ENCODE measurements around the gene HSPA6. TPM values are rescaled to one million over a fixed set of nuclear protein-coding genes. Genes with fewer than 3 reads are reported as not detected.
"Not testable (repeated sequence)": the region's sequence is repeated elsewhere in the genome, so short reads cannot be mapped to it uniquely, and the experiment has no call there.

HSPA6 gene
- total and polyA plus RNA-seq, 10 of the 15 experiments (the other 5 are each of a cell fraction or from before 2014, with no cell fraction given), result 0.05 to 8.8 (median 0.66) TPM

DNA sequence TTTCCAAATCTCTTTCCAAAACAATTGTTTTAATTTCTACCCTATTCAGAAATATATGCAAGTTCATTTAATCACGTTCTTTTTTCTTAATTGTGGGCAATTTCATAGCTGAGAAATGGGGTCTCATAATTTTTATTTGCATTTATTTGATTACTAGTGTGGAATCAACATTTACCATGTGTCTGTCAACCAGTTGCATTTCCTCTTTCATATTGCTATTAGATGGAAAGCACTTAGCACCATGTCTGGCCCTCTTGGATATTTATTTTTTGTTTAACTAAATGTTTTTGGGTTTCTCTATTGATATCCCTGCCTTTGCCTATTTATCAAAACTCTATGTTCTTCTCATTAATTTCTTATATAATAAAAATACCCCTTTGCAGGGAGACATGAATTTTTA, 39.2 kb downstream of the HSPA6 start:
- H2AFZ ChIP-seq (ENCODE audit: control insufficient read depth, low read depth, low read length); ATAC-seq; RAD21 ChIA-PET (ENCODE audit: unreplicated experiment); H3K79me2 ChIP-seq (ENCODE audit: control insufficient read depth, insufficient read depth, low read length); intact Hi-C loops (cut with micrococcal nuclease; ENCODE audit: unreplicated experiment); H3K9me3 ChIP-seq (replicated peaks; ENCODE audit: control insufficient read depth, insufficient read depth, low read length); DNase-seq (ENCODE audit: low read depth, low spot score); H3K4me3 ChIP-seq; H3K4me1 ChIP-seq (ENCODE audit: control insufficient read depth, insufficient read depth, low read length); POLR2A ChIA-PET; BruUV-seq (replicated peaks); H3K4me2 ChIP-seq (ENCODE audit: control insufficient read depth, insufficient read depth); H4K20me1 ChIP-seq (ENCODE audit: control insufficient read depth, insufficient read depth); FAIRE-seq; H3K9ac ChIP-seq (ENCODE audit: control insufficient read depth, insufficient read depth, low read length); H3K27me3 ChIP-seq (replicated peaks in 1 of 2; ENCODE audit: control insufficient read depth in 2 of 2, insufficient read depth in 2 of 2, low read length in 1 of 2); H3K27ac ChIP-seq (ENCODE audit: control insufficient read depth, insufficient read depth); H3K36me3 ChIP-seq (ENCODE audit: control insufficient read depth in 2 of 2, insufficient read depth in 2 of 2, low read length in 1 of 2): not testable (repeated sequence)
- ChIA-PET SMC1A (ENCODE audit: uncharacterized antibody, unreplicated experiment) (interaction anchor here (1.6 kb wide), 1 partner anchor 176 kb away, joined by 4 read pairs; no protein-coding TSS in a partner anchor), CTCF (interaction anchor here (0.7 kb wide), 1 partner anchor 175 kb away, joined by 3 read pairs; no protein-coding TSS in a partner anchor)
- WGBS (ENCODE audit: insufficient coverage, insufficient replicate concordance, low lambda C conversion rate, missing lambda C conversion rate), result 0% methylated on average over 1 of the region's 1 CpG
- in situ Hi-C loops (cut with MboI), result loop anchor here (10.0 kb wide), 1 partner anchor 91 kb away; no protein-coding TSS in a partner anchor

DNA sequence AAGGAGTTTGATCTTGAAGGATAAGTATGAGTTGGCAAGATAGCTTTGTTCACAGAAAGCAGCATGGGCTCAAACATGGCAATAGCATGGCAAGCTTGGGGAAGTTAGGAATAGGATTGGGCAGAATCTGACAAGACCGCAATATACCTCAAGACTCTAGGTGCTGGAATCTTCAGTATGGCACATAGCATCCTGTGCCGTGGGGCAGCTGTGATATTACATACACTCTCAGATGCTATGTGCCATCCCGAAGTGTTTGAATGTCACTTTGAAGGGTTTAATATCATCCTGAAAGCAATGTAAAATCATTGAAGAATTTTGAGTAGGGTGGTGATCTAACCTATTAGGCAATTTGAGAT, 42.2 kb downstream of the HSPA6 start:
- H3K27me3 ChIP-seq (replicated peaks in 1 of 2; ENCODE audit: control insufficient read depth in 2 of 2, insufficient read depth in 2 of 2, low read length in 1 of 2); H4K20me1 ChIP-seq (ENCODE audit: control insufficient read depth, insufficient read depth); H3K4me3 ChIP-seq; POLR2A ChIA-PET; H2AFZ ChIP-seq (ENCODE audit: control insufficient read depth, low read depth, low read length); H3K27ac ChIP-seq (ENCODE audit: control insufficient read depth, insufficient read depth); BruUV-seq (replicated peaks); H3K9me3 ChIP-seq (replicated peaks; ENCODE audit: control insufficient read depth, insufficient read depth, low read length); H3K4me1 ChIP-seq (ENCODE audit: control insufficient read depth, insufficient read depth, low read length); H3K9ac ChIP-seq (ENCODE audit: control insufficient read depth, insufficient read depth, low read length); RAD21 ChIA-PET (ENCODE audit: unreplicated experiment); DNase-seq (ENCODE audit: low read depth, low spot score); H3K36me3 ChIP-seq (ENCODE audit: control insufficient read depth in 2 of 2, insufficient read depth in 2 of 2, low read length in 1 of 2); H3K79me2 ChIP-seq (ENCODE audit: control insufficient read depth, insufficient read depth, low read length); H3K4me2 ChIP-seq (ENCODE audit: control insufficient read depth, insufficient read depth); FAIRE-seq: not testable (repeated sequence)
- ChIA-PET CTCF (interaction anchor here (0.7 to 1.1 kb wide), 4 partner anchors 71 to 175 kb away, joined by 3 to 7 read pairs (median 3); no protein-coding TSS in a partner anchor), SMC1A (ENCODE audit: uncharacterized antibody, unreplicated experiment) (interaction anchor here (0.8 kb wide), 1 partner anchor 171 kb away, joined by 5 read pairs; no protein-coding TSS in a partner anchor)
- WGBS (ENCODE audit: insufficient coverage, insufficient replicate concordance, low lambda C conversion rate, missing lambda C conversion rate), result 100% methylated on average over 1 of the region's 3 CpGs
- intact Hi-C loops (cut with micrococcal nuclease; ENCODE audit: unreplicated experiment), result loop anchor here (5.0 kb wide), 2 partner anchors 81 to 171 kb away; no protein-coding TSS in a partner anchor
- ATAC-seq, result peak; percentile 35
- in situ Hi-C loops (cut with MboI), result loop anchor here (10.0 kb wide), 1 partner anchor 88 kb away; no protein-coding TSS in a partner anchor

DNA sequence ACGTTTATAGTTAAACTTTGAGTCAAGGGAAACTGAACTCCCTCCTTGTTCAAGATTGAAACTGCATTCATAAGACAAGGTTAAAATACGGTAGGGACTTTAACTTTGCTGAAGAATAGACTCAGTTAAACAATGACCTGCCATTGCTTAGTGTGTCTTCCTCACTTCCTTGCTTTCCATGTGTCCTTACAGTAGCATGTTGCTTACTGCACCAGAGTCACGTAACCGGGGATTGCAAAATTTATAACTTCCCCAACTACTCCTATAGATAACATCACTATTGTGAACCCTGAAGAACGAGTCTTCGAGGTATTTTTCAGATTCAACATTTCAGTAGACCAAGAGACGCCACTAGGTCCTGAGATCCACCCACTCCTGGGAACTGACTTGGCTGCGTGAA, 47.4 kb downstream of the HSPA6 start:
- peak; percentile 82 for ATAC-seq
- CTCF ChIA-PET; intact Hi-C loops (cut with micrococcal nuclease; ENCODE audit: unreplicated experiment); BruUV-seq (replicated peaks); H3K27ac ChIP-seq (ENCODE audit: control insufficient read depth, insufficient read depth); SMC1A ChIA-PET (ENCODE audit: uncharacterized antibody, unreplicated experiment); RAD21 ChIA-PET (ENCODE audit: unreplicated experiment); H3K36me3 ChIP-seq (ENCODE audit: control insufficient read depth in 2 of 2, insufficient read depth in 2 of 2, low read length in 1 of 2); H2AFZ ChIP-seq (ENCODE audit: control insufficient read depth, low read depth, low read length); in situ Hi-C loops (cut with MboI); H3K4me1 ChIP-seq (ENCODE audit: control insufficient read depth, insufficient read depth, low read length); DNase-seq (ENCODE audit: low read depth, low spot score); H3K4me3 ChIP-seq; POLR2A ChIA-PET; H4K20me1 ChIP-seq (ENCODE audit: control insufficient read depth, insufficient read depth); H3K9ac ChIP-seq (ENCODE audit: control insufficient read depth, insufficient read depth, low read length); H3K9me3 ChIP-seq (replicated peaks; ENCODE audit: control insufficient read depth, insufficient read depth, low read length); H3K27me3 ChIP-seq (replicated peaks in 1 of 2; ENCODE audit: control insufficient read depth in 2 of 2, insufficient read depth in 2 of 2, low read length in 1 of 2); H3K4me2 ChIP-seq (ENCODE audit: control insufficient read depth, insufficient read depth); H3K79me2 ChIP-seq (ENCODE audit: control insufficient read depth, insufficient read depth, low read length): not testable (repeated sequence)
- 33% methylated on average over 3 of the region's 8 CpGs for WGBS (ENCODE audit: insufficient coverage, insufficient replicate concordance, low lambda C conversion rate, missing lambda C conversion rate)
- peak; percentile 27 for FAIRE-seq

Other genes with a start within 250 kb of the HSPA6 start
Only the 7 nearest of the 11 such genes appear.
- not detected in 2 replicates for gene CFAP126, start 156.7 kb upstream of the HSPA6 start, total RNA-seq (2014; rRNA removed)
- not detected in 2 replicates for gene CFAP126, start 156.7 kb upstream of the HSPA6 start, total RNA-seq (2014; rRNA removed; fragmentation: Illumina TruSeq; extraction: Trizol)
- gene CFAP126, start 156.7 kb upstream of the HSPA6 start, total RNA-seq (2021), result not detected in 2 replicates
- gene CFAP126, start 156.7 kb upstream of the HSPA6 start, polyA plus RNA-seq (2011; rRNA removed), result not detected in 2 replicates
- gene CFAP126, start 156.7 kb upstream of the HSPA6 start, polyA plus RNA-seq (2014; fragmentation: Illumina TruSeq; extraction: Trizol), result not detected in 2 replicates
- not detected for gene CFAP126, start 156.7 kb upstream of the HSPA6 start, polyA plus RNA-seq (2014; fragmentation: Nextera tagmentation; extraction: Ambion mirVana)
- gene CFAP126, start 156.7 kb upstream of the HSPA6 start, polyA plus RNA-seq (2014; rRNA removed), result not detected in 2 replicates
- not detected for gene CFAP126, start 156.7 kb upstream of the HSPA6 start, polyA plus RNA-seq (2016; fragmentation: Nextera tagmentation; extraction: Ambion mirVana)
- gene FCGR2A, start 19.1 kb upstream of the HSPA6 start, total RNA-seq (2014; rRNA removed), result 5.0 and 5.7 TPM in 2 replicates
- 5.3 and 7.0 TPM in 2 replicates for gene FCGR2A, start 19.1 kb upstream of the HSPA6 start, total RNA-seq (2014; rRNA removed; fragmentation: Illumina TruSeq; extraction: Trizol)
- gene FCGR2A, start 19.1 kb upstream of the HSPA6 start, total RNA-seq (2021), result 6.4 and 6.9 TPM in 2 replicates
- gene FCGR2A, start 19.1 kb upstream of the HSPA6 start, polyA plus RNA-seq (2011; rRNA removed), result 2.3 and 3.7 TPM in 2 replicates
- gene FCGR2A, start 19.1 kb upstream of the HSPA6 start, polyA plus RNA-seq (2014; fragmentation: Illumina TruSeq; extraction: Trizol), result 7.4 and 9.3 TPM in 2 replicates
- gene FCGR2A, start 19.1 kb upstream of the HSPA6 start, polyA plus RNA-seq (2014; fragmentation: Nextera tagmentation; extraction: Ambion mirVana), result 1 to 10 TPM; 3.8 to 4.2 TPM
- 3.2 and 3.3 TPM in 2 replicates for gene FCGR2A, start 19.1 kb upstream of the HSPA6 start, polyA plus RNA-seq (2014; rRNA removed)
- 1 to 10 TPM; 3.1 to 3.6 TPM for gene FCGR2A, start 19.1 kb upstream of the HSPA6 start, polyA plus RNA-seq (2016; fragmentation: Nextera tagmentation; extraction: Ambion mirVana)
- gene FCGR3A, start 25.3 kb downstream of the HSPA6 start, total RNA-seq (2014; rRNA removed), result 0.05 TPM in 1 of 2 replicates, not detected in the other
- not detected in 2 replicates for gene FCGR3A, start 25.3 kb downstream of the HSPA6 start, total RNA-seq (2014; rRNA removed; fragmentation: Illumina TruSeq; extraction: Trizol)
- 0.10 TPM in 1 of 2 replicates, not detected in the other for gene FCGR3A, start 25.3 kb downstream of the HSPA6 start, total RNA-seq (2021)
- gene FCGR3A, start 25.3 kb downstream of the HSPA6 start, polyA plus RNA-seq (2011; rRNA removed), result not detected in 2 replicates
- not detected in 2 replicates for gene FCGR3A, start 25.3 kb downstream of the HSPA6 start, polyA plus RNA-seq (2014; fragmentation: Illumina TruSeq; extraction: Trizol)
- gene FCGR3A, start 25.3 kb downstream of the HSPA6 start, polyA plus RNA-seq (2014; fragmentation: Nextera tagmentation; extraction: Ambion mirVana), result not detected
- not detected in 2 replicates for gene FCGR3A, start 25.3 kb downstream of the HSPA6 start, polyA plus RNA-seq (2014; rRNA removed)
- under 1 TPM in 1 of 2 experiments, not detected in 1; 0.09 TPM for gene FCGR3A, start 25.3 kb downstream of the HSPA6 start, polyA plus RNA-seq (2016; fragmentation: Nextera tagmentation; extraction: Ambion mirVana)
- not detected in 2 replicates for gene FCGR3B, start 106.6 kb downstream of the HSPA6 start, total RNA-seq (2014; rRNA removed)
- not detected in 2 replicates for gene FCGR3B, start 106.6 kb downstream of the HSPA6 start, total RNA-seq (2014; rRNA removed; fragmentation: Illumina TruSeq; extraction: Trizol)
- gene FCGR3B, start 106.6 kb downstream of the HSPA6 start, total RNA-seq (2021), result not detected in 2 replicates
- not detected in 2 replicates for gene FCGR3B, start 106.6 kb downstream of the HSPA6 start, polyA plus RNA-seq (2011; rRNA removed)
- not detected in 2 replicates for gene FCGR3B, start 106.6 kb downstream of the HSPA6 start, polyA plus RNA-seq (2014; fragmentation: Illumina TruSeq; extraction: Trizol)
- gene FCGR3B, start 106.6 kb downstream of the HSPA6 start, polyA plus RNA-seq (2014; fragmentation: Nextera tagmentation; extraction: Ambion mirVana), result not detected
- gene FCGR3B, start 106.6 kb downstream of the HSPA6 start, polyA plus RNA-seq (2014; rRNA removed), result not detected in 2 replicates
- gene FCGR3B, start 106.6 kb downstream of the HSPA6 start, polyA plus RNA-seq (2016; fragmentation: Nextera tagmentation; extraction: Ambion mirVana), result not detected
- gene FCGR2B, start 138.6 kb downstream of the HSPA6 start, total RNA-seq (2014; rRNA removed), result 99.3 and 100 TPM in 2 replicates
- 76.6 and 78.5 TPM in 2 replicates for gene FCGR2B, start 138.6 kb downstream of the HSPA6 start, total RNA-seq (2014; rRNA removed; fragmentation: Illumina TruSeq; extraction: Trizol)
- gene FCGR2B, start 138.6 kb downstream of the HSPA6 start, total RNA-seq (2021), result 88.9 and 99.4 TPM in 2 replicates
- 99.1 and 111 TPM in 2 replicates for gene FCGR2B, start 138.6 kb downstream of the HSPA6 start, polyA plus RNA-seq (2011; rRNA removed)
- 118 and 122 TPM in 2 replicates for gene FCGR2B, start 138.6 kb downstream of the HSPA6 start, polyA plus RNA-seq (2014; fragmentation: Illumina TruSeq; extraction: Trizol)
- 100 to 1,000 TPM; 131 to 216 TPM for gene FCGR2B, start 138.6 kb downstream of the HSPA6 start, polyA plus RNA-seq (2014; fragmentation: Nextera tagmentation; extraction: Ambion mirVana)
- 101 and 106 TPM in 2 replicates for gene FCGR2B, start 138.6 kb downstream of the HSPA6 start, polyA plus RNA-seq (2014; rRNA removed)
- gene FCGR2B, start 138.6 kb downstream of the HSPA6 start, polyA plus RNA-seq (2016; fragmentation: Nextera tagmentation; extraction: Ambion mirVana), result 100 to 1,000 TPM; 105 to 112 TPM
- 419 and 443 TPM in 2 replicates for gene FCRLA, start 182.7 kb downstream of the HSPA6 start, total RNA-seq (2014; rRNA removed)
- gene FCRLA, start 182.7 kb downstream of the HSPA6 start, total RNA-seq (2014; rRNA removed; fragmentation: Illumina TruSeq; extraction: Trizol), result 269 and 273 TPM in 2 replicates
- gene FCRLA, start 182.7 kb downstream of the HSPA6 start, total RNA-seq (2021), result 286 and 294 TPM in 2 replicates
- 122 and 130 TPM in 2 replicates for gene FCRLA, start 182.7 kb downstream of the HSPA6 start, polyA plus RNA-seq (2011; rRNA removed)
- gene FCRLA, start 182.7 kb downstream of the HSPA6 start, polyA plus RNA-seq (2014; fragmentation: Illumina TruSeq; extraction: Trizol), result 378 and 399 TPM in 2 replicates
- 100 to 1,000 TPM; 418 to 714 TPM for gene FCRLA, start 182.7 kb downstream of the HSPA6 start, polyA plus RNA-seq (2014; fragmentation: Nextera tagmentation; extraction: Ambion mirVana)
- 355 and 359 TPM in 2 replicates for gene FCRLA, start 182.7 kb downstream of the HSPA6 start, polyA plus RNA-seq (2014; rRNA removed)
- 100 to 1,000 TPM; 339 to 389 TPM for gene FCRLA, start 182.7 kb downstream of the HSPA6 start, polyA plus RNA-seq (2016; fragmentation: Nextera tagmentation; extraction: Ambion mirVana)
- gene FCRLB, start 197.0 kb downstream of the HSPA6 start, total RNA-seq (2014; rRNA removed), result 11.3 and 11.5 TPM in 2 replicates
- 3.1 and 3.4 TPM in 2 replicates for gene FCRLB, start 197.0 kb downstream of the HSPA6 start, total RNA-seq (2014; rRNA removed; fragmentation: Illumina TruSeq; extraction: Trizol)
- gene FCRLB, start 197.0 kb downstream of the HSPA6 start, total RNA-seq (2021), result 7.9 and 8.3 TPM in 2 replicates
- 1.2 and 1.5 TPM in 2 replicates for gene FCRLB, start 197.0 kb downstream of the HSPA6 start, polyA plus RNA-seq (2011; rRNA removed)
- 1.2 and 1.9 TPM in 2 replicates for gene FCRLB, start 197.0 kb downstream of the HSPA6 start, polyA plus RNA-seq (2014; fragmentation: Illumina TruSeq; extraction: Trizol)
- 1 to 10 TPM in 1 of 2 experiments, under 1 TPM in 1; 0.55 to 1.2 TPM for gene FCRLB, start 197.0 kb downstream of the HSPA6 start, polyA plus RNA-seq (2014; fragmentation: Nextera tagmentation; extraction: Ambion mirVana)
- gene FCRLB, start 197.0 kb downstream of the HSPA6 start, polyA plus RNA-seq (2014; rRNA removed), result 8.8 and 9.4 TPM in 2 replicates
- 10 to 100 TPM; 10.9 to 11.7 TPM for gene FCRLB, start 197.0 kb downstream of the HSPA6 start, polyA plus RNA-seq (2016; fragmentation: Nextera tagmentation; extraction: Ambion mirVana)

Measured in GM12878 (cell line).